SK-N-SH treated with all-trans-retinoic acid at 6 μM for 48 hours (cell line): ENCODE results near the gene NGDN.

Source experiments
- CSDC2 ChIP-seq: fragments of 250-450 bp; sonication (Bioruptor Pico); IDR thresholded peaks from 2 replicates; pipeline ENCODE4 v1.5.0; 2020; ENCODE audit warnings: mild to moderate bottlenecking, moderate library complexity
- CSRNP3 ChIP-seq: fragments of 250-450 bp; sonication (Bioruptor Pico); IDR thresholded peaks from 2 replicates; pipeline ENCODE4 v1.5.1; 2021; ENCODE audit warnings: mild to moderate bottlenecking, moderate library complexity
- RARB ChIP-seq: fragments of 250-450 bp; sonication (Bioruptor Pico); IDR thresholded peaks from 2 replicates; pipeline ENCODE4 v1.8.0; 2021; ENCODE audit warnings: mild to moderate bottlenecking, moderate library complexity
- TOX ChIP-seq: fragments of 250-450 bp; sonication (Bioruptor Pico); IDR thresholded peaks from 2 replicates; pipeline ENCODE4 v1.8.0; 2021; ENCODE audit warnings: mild to moderate bottlenecking, moderate library complexity, borderline replicate concordance
- ZNF565 ChIP-seq: fragments of 450-650 bp; formaldehyde crosslinking; conservative IDR thresholded peaks from 2 replicates; pipeline ENCODE4 v1.5.0; 2020; ENCODE audit warnings: low read depth, mild to moderate bottlenecking, moderate library complexity
- TF ChIP-seq, protein P1 (sequence below): fragments of 250-450 bp; sonication (Bioruptor Pico); IDR thresholded peaks from 2 replicates; pipeline ENCODE4 v1.5.1; 2020; ENCODE audit warnings: low read depth, mild to moderate bottlenecking, moderate library complexity
- TF ChIP-seq, protein P2 (sequence below): fragments of 250-450 bp; sonication (Bioruptor Pico); IDR thresholded peaks from 2 replicates; pipeline ENCODE4 v1.8.0; 2020; ENCODE audit warnings: mild to moderate bottlenecking, moderate library complexity, borderline replicate concordance

DNA sequence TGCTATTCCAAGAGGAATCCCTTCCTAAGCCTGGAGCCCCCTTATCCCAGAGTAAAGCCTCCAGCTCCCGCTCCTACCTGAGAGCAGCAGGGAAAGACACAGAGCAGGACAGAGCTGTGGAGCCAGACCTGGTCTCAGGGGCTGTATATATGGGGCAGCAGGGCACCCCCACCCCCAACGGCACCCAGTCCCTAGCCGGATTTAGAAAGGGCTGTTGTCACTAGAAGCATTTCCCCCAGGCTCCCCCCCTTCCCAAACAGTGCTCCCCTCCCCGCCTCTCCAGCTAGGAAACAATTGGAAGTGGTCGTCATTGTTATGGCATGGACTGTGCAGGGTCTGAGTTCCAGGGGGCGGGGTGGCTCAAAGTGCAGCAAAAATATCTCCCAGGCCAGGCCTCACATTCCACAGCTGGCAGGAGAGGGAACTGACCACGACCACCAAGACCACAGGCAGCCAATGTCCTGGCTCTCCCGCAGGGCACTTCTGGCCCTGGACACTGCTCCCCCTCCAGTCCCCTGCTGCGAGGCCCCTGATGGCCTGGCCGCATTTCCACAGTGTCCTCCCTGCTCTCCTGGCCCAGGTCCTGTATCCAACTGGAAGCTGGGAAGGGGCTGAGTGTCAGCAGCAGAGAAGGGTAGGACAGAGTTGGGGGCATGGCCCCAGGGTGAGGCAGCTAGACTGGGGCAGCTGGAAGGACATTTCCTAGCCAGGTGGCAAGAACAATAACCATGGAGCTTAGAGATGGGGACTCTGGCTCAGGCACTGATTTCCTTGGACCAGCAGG lies 33.8 kb upstream of the NGDN start, which contains the start of gene MYH7:
- TF ChIP-seq ZNF565 (CRISPR knock-in tag) = no peak
- TF ChIP-seq, protein P1, sequence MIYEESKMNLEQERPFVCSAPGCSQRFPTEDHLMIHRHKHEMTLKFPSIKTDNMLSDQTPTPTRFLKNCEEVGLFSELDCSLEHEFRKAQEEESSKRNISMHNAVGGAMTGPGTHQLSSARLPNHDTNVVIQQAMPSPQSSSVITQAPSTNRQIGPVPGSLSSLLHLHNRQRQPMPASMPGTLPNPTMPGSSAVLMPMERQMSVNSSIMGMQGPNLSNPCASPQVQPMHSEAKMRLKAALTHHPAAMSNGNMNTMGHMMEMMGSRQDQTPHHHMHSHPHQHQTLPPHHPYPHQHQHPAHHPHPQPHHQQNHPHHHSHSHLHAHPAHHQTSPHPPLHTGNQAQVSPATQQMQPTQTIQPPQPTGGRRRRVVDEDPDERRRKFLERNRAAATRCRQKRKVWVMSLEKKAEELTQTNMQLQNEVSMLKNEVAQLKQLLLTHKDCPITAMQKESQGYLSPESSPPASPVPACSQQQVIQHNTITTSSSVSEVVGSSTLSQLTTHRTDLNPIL (CRISPR knock-in tag) = no peak
- no peak for TF ChIP-seq CSRNP3 (CRISPR knock-in tag)
- no peak for TF ChIP-seq TOX (CRISPR knock-in tag)
- TF ChIP-seq RARB (CRISPR knock-in tag) = no peak
- TF ChIP-seq CSDC2 (CRISPR knock-in tag) = no peak
- TF ChIP-seq, protein P2, sequence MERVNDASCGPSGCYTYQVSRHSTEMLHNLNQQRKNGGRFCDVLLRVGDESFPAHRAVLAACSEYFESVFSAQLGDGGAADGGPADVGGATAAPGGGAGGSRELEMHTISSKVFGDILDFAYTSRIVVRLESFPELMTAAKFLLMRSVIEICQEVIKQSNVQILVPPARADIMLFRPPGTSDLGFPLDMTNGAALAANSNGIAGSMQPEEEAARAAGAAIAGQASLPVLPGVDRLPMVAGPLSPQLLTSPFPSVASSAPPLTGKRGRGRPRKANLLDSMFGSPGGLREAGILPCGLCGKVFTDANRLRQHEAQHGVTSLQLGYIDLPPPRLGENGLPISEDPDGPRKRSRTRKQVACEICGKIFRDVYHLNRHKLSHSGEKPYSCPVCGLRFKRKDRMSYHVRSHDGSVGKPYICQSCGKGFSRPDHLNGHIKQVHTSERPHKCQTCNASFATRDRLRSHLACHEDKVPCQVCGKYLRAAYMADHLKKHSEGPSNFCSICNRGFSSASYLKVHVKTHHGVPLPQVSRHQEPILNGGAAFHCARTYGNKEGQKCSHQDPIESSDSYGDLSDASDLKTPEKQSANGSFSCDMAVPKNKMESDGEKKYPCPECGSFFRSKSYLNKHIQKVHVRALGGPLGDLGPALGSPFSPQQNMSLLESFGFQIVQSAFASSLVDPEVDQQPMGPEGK = no peak
